Left lobe of liver (tissue), 2 donors: ENCODE results near the gene UBL4B. TPM values are rescaled to one million over a fixed set of nuclear protein-coding genes. Genes with fewer than 3 reads are reported as not detected.

ENCODE experiments used
- ATAC-seq: fragments of 200-7000 bp; cut with Tn5 transposase; one replicate; pipeline ENCODE4 v1.9.1; 2020; ENCODE audit warnings: mild to moderate bottlenecking, moderate library complexity
- DNase-seq: peaks from one replicate; pipeline ENCODE4 v3.0.0-alpha.2; 2020; ENCODE audit warnings: low spot score
- total RNA-seq: library from RNA; stranded (reverse); gene quantifications from one replicate; pipeline ENCODE4 v1.2.1, GENCODE V29; 2021
- donor health status: DM: no; HTN: no; CAD: no; lungs with moderate emphysema.
- donor health status: DM: no; HTN: yes; CAD: no.

The UBL4B gene
- total RNA-seq, 1 donor from 2014 or later: not detected

GRCh38 chr1:110112656-110113055, 413 bp downstream of the UBL4B start:
- DNase-seq: no peak
- no peak for ATAC-seq

- DNase-seq (no peak), ATAC-seq (no peak)
These were observed 1.3 kb downstream of the UBL4B start for GRCh38 chr1:110113551-110113950.

GRCh38 chr1:110114173-110114572, 1.9 kb downstream of the UBL4B start:
- DNase-seq (no peak), ATAC-seq (no peak)

GRCh38 chr1:110114784-110115183, 2.5 kb downstream of the UBL4B start:
- DNase-seq (no peak), ATAC-seq (no peak)

GRCh38 chr1:110118636-110119396, 6.6 kb downstream of the UBL4B start:
- ATAC-seq: no peak
- no peak for DNase-seq

- no peak for DNase-seq
- ATAC-seq: no peak
These were observed 7.6 kb downstream of the UBL4B start for GRCh38 chr1:110119843-110120242.

GRCh38 chr1:110120960-110121561, 8.8 kb downstream of the UBL4B start:
- DNase-seq (no peak), ATAC-seq (no peak)

GRCh38 chr1:110123224-110123623, 11.0 kb downstream of the UBL4B start:
- ATAC-seq (no peak), DNase-seq (no peak)

GRCh38 chr1:110125810-110126209, 13.6 kb downstream of the UBL4B start:
- ATAC-seq: no peak

GRCh38 chr1:110130113-110130591, 17.9 kb downstream of the UBL4B start:
- DNase-seq (no peak), ATAC-seq (no peak)

More at GRCh38 chr1:110125810-110126209, 13.6 kb downstream of the UBL4B start:
- no peak for DNase-seq

GRCh38 chr1:110130989-110131388, 18.7 kb downstream of the UBL4B start:
- ATAC-seq (no peak), DNase-seq (no peak)

GRCh38 chr1:110132682-110133081, 20.4 kb downstream of the UBL4B start:
- no peak for DNase-seq
- ATAC-seq: no peak

GRCh38 chr1:110133436-110133835, 21.2 kb downstream of the UBL4B start:
- no peak for DNase-seq
- no peak for ATAC-seq

- ATAC-seq: no peak
- DNase-seq: no peak
These were observed 21.9 kb downstream of the UBL4B start for GRCh38 chr1:110134050-110134595.

GRCh38 chr1:110135246-110135645, 23.0 kb downstream of the UBL4B start:
- no peak for DNase-seq
- ATAC-seq: no peak

- DNase-seq: no peak
- ATAC-seq: no peak
These were observed 23.4 kb downstream of the UBL4B start for GRCh38 chr1:110135666-110136065.

- DNase-seq (no peak), ATAC-seq (no peak)
These were observed 24.7 kb downstream of the UBL4B start for GRCh38 chr1:110136911-110137310.

- DNase-seq (no peak), ATAC-seq (no peak)
These were observed 26.7 kb downstream of the UBL4B start for GRCh38 chr1:110138956-110139355.

GRCh38 chr1:110144366-110144765, 32.1 kb downstream of the UBL4B start:
- no peak for ATAC-seq
- DNase-seq: no peak

- ATAC-seq: no peak
These were observed 36.7 kb downstream of the UBL4B start for GRCh38 chr1:110148961-110149360.

GRCh38 chr1:110150330-110151174, 38.3 kb downstream of the UBL4B start, which contains the start of gene SLC6A17:
Gene SLC6A17, plus strand, starts transcription at chr1:110150494. Its CDS starts 16,436 bp downstream, at chr1:110166930.
- ATAC-seq: no peak
- no peak for DNase-seq

More at GRCh38 chr1:110148961-110149360, 36.7 kb downstream of the UBL4B start:
- DNase-seq: no peak
